ENCODE data around the gene PDE6B.

- TF ChIP-seq CTCF (IDR thresholded peaks at IDR 0.05; ENCODE audit: low read depth, low read length) (no peak), EZH2phosphoT487 (IDR thresholded peaks at IDR 0.05; ENCODE audit: low read depth) (no peak)
Measured at GRCh38 chr4:588351-588849, 37.0 kb upstream of the PDE6B start.
